GM12875 (cell line): Measurements from ENCODE around the gene SHROOM2.

Source experiments
- H3K4me3 ChIP-seq: one replicate; pipeline ENCODE4 v1.5.1; 2011; ENCODE audit warnings: low read depth, low read length, control low read depth
- CTCF ChIP-seq: IDR thresholded peaks from 2 replicates; pipeline ENCODE4 v1.5.1; 2011; ENCODE audit warnings: low read depth, mild to moderate bottlenecking, control low read depth, inconsistent platforms, low read length, moderate library complexity, borderline replicate concordance; ENCODE audit not compliant: insufficient read depth

Gene SHROOM2

GRCh38 chrX:9875801-9876200, 89.6 kb downstream of the SHROOM2 start:
- no peak for TF ChIP-seq CTCF
- H3K4me3 ChIP-seq = no peak overlapping the region

GRCh38 chrX:9876201-9876600, 90.0 kb downstream of the SHROOM2 start:
- no peak overlapping the region for H3K4me3 ChIP-seq
- no peak for TF ChIP-seq CTCF

- H3K4me3 ChIP-seq = no peak overlapping the region
- TF ChIP-seq CTCF = no peak
These were observed 92.1 kb downstream of the SHROOM2 start for GRCh38 chrX:9878146-9878820.

- no peak overlapping the region for H3K4me3 ChIP-seq
- TF ChIP-seq CTCF = no peak
These were observed 94.0 kb downstream of the SHROOM2 start for GRCh38 chrX:9880237-9880636.

- TF ChIP-seq CTCF = no peak
- H3K4me3 ChIP-seq = no peak overlapping the region
These were observed 94.6 kb downstream of the SHROOM2 start for GRCh38 chrX:9880870-9881269.

GRCh38 chrX:9882669-9883446, 96.6 kb downstream of the SHROOM2 start:
- no peak for TF ChIP-seq CTCF
- H3K4me3 ChIP-seq = no peak overlapping the region
